GM21529 (cell line): Measurements from ENCODE around the gene ADGRG1.
"Not testable (repeated sequence)": the region's sequence is repeated elsewhere in the genome, so short reads cannot be mapped to it uniquely, and the experiment has no call there.

ENCODE experiments used
- ATAC-seq: cut with Tn5 transposase; IDR thresholded peaks from one replicate; pipeline ENCODE4 v1.9.1; 2021; ENCODE audit not compliant: unreplicated experiment

Gene ADGRG1

GRCh38 chr16:57628008-57628781, at the start of gene ADGRG1:
Gene ADGRG1 (plus strand): TSS chr16:57628630. CDS start chr16:57650288, 21,658 bp downstream.
- ATAC-seq: no peak

GRCh38 chr16:57579361-57579665, 49.1 kb upstream of the ADGRG1 start:
- no peak for ATAC-seq

DNA sequence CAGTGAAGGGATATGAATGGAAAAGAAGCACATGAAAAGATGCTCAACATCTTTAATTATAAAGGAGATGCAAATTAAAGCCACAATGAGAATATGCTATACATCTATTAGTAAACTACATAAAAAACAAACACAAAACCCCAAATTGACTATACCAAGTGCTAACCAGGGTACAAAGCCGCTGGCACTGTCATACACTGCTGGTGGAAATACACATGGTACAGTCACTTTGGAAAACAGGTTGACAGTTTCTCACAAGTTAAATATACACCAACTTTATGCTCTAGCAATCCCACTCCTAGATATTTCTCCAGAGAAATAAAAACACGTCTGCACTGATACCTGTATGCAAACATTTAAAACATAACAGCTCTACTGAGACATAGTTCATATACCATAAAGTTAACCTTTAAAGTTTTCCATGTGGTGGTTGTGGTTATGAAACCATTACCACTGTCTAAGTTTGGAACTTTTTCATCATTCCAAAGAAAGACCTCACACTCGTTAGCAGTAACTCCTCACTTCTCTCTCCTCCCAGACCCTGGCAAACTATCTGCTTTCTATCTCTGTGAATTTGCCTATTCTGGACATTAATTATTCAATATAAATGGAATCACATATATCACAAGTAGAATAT, 43.3 kb upstream of the ADGRG1 start:
- ATAC-seq: no peak

GRCh38 chr16:57588831-57589230, 39.6 kb upstream of the ADGRG1 start:
- ATAC-seq: no peak

GRCh38 chr16:57589374-57589773, 39.1 kb upstream of the ADGRG1 start:
- no peak for ATAC-seq

GRCh38 chr16:57590654-57591085, 37.8 kb upstream of the ADGRG1 start:
- ATAC-seq: no peak

DNA sequence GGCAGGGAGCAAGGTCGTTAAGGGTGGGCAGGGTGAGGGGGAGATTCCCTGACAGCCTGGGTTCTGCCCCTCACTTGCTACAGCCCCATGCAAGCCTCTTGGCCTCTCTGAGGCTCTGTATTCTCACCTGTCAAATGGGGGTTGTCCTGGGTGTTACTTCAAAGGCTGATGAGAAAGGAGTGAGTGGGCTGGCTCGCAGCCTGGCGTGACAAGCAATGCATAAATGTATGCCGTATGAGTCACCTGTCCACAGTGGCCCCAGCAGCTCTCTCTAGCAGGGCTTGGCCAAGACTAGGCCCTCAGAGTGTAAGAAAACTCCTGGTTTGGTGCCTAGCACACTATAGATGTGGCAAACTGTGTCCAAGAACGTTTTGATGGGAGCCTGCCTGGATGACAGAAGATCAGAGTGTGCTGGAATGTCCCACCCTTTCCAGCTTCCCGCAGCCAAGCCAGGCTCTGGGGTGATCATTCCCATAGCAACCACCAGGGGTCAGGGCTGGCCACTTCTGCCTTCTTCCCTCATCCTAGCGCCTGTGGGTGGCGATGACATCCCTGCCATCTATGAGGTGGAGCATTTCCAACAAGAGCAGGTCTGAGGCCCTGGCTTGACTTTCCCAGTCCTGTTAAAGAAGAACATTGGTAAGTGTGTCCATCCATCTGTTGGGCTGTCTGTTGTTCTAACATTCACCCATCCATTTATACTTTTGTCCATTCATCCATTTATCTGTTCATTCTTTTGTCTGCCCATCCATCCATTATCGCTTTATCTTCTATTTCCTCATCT, 37.2 kb upstream of the ADGRG1 start:
- ATAC-seq: peak; percentile 77

DNA sequence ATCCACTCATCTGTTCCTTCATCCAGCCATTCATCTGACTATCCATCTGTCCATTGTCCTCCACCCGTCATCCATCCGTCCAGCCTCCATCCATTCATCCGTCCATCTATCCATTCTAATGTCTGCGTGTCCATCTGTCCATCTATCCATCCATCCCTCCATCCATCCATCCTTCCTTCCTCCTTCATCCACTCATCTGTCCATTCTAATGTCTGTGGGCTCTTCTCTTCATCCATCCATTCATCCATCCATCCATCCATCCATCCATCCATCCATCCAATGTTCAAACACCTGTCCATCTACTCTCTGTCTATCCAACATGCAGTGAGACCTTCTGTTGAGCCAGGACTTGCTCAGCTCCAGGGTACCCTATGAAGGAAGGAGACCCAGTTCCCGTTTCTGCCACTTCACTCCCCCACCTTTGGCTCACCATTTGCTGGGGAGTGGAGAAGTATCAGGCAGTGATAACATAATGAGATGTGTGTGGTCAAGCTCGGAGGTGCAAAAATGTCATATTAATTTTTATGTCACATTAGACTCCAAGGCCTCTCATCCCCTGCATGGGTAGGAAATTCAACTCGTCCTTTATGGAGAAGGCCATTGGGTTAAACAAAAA, 36.5 kb upstream of the ADGRG1 start:
- ATAC-seq: no peak

DNA sequence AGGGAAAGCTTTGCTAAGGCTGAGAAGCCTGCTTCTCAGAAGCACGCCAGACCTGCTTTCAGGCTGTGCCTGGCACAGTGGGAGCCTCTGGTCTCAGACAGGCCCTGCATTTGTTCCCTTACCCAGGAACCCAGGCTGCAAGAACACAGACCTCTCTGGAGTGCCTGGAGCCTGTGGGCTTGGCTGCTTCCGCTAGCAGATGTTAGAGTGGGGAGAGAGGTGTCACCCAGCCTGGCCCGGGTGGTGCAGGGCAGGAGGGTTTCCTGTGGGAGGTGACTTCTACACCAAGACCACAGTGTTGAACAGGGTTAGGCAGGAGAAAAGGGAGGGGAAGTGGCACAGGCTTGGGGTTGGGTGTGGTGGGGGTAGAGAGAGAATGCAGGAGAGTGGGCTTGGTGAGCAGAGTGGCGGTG, 35.8 kb upstream of the ADGRG1 start:
- ATAC-seq: no peak

DNA sequence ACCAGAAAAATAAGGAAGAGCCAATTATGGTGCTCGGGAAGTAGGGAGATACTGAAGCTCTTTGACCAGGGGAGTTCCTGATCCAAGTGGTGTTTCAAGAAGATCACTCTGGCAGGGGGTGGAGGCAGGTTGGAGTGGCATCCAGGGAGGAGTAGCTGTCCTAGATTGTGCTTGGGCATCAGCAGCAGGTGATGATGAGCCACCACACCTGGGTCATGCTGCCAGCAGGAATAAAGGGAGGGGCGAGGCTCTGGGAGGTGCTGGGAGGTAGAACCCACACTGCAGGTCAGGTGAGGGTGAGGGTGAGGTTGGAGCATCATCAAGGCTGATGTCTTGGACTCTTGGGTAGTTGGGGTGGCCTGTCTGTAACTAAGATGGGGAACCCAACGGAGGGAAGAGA, 35.4 kb upstream of the ADGRG1 start:
- no peak for ATAC-seq

DNA sequence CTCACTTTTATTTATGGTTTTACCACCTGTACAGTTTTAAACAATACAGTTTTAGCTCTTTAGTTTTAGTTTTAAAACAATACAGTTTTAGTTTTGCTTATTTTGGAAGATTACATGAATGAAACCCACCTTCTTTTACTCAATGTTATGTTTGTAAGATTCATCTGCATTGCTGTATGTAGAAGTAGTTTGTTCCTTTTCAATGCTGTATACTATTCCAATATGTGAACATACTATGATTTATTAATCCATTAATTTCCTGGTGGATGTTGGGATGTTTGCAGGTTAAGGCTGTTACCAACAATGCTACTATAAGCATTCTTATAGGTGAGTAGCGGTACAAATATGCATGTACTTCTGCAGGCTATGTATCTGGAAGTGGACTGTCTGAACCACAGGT, 34.4 kb upstream of the ADGRG1 start:
- no peak for ATAC-seq

DNA sequence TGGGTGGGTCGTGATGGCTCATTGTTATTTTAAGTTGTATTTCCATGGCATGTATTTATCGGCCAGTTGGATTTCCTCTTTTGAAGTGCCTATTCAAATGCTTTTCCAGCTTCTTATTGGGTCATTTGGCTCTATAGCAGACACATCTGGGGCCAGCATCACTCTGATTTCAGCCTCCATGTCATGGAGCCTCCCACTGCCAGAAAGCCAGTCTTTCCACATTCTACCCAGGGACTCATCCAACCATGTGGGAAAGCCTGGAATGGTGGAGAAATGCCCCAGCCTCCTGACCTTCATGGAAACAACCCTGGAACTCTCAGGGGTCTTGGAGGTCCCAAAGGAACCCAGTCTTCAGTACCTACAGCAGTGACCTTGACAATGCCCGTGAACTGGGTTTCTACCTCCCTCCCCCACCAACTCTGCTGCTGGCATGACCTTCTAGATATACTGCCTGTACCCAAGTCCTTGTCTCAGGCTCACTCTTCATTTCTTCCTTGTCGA, 33.8 kb upstream of the ADGRG1 start:
- ATAC-seq: no peak

- ATAC-seq: not testable (repeated sequence)
Observed at GRCh38 chr16:57596234-57596633, 32.2 kb upstream of the ADGRG1 start.

DNA sequence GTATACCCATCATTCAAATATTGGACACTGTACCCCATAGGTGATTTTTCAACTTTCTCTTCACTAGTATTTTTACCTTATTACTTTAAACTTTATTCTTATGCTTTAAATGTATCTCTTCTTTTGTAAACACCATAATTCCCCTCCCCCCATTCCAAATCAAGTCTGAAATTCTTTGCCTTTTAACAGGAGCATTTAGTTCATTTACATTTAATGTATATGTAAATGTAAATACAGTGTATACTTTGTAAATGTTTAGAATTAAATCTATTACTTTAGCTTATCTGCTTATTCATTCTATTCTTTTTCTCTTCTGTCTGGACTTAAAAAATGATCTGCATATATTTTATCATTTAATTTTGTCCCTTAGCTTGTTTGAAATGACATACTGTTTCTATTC, 30.0 kb upstream of the ADGRG1 start:
- ATAC-seq: no peak

DNA sequence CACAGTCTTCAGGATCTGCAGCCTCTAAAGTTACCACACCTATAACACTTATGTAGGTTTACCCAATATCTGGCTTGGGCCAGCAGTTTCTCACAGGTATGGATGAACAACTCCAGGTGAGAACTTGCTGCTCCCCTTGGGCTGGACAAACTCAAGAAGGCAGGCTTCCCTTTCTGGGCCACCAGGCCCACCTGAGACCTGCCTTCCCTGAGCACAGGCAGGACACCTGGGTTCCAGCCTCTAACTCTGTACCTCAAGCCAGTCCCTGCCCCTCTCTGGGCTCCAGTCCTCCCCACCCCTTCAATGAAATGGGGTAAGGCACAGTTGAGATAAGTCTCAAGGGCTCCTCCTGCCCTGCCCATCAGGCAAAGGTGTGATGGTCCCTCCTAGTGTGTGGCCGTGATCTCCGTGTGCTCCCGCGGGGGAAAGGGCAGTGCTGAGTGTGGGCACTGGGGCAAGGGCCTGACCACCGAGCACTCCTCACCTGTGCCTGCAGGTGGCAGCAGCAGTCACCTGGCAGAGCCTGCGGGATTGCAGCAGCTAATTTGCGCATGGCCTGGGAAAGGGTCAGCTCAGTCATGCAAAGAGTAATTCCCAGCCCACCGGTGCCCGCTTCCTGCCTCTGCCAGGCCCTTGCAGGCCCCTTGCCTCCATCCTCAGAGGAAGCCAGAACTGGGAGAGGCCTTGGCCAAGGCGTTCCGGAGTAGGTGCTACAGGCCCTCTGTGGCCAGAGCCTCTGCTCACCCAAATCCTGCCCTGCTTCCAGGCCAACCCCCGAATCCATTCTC, 28.2 kb upstream of the ADGRG1 start:
- ATAC-seq: peak; percentile 41

- no peak for ATAC-seq
Observed at GRCh38 chr16:57600952-57601580, 27.4 kb upstream of the ADGRG1 start.

- ATAC-seq: peak; percentile 85
Observed at GRCh38 chr16:57601801-57602478, 26.5 kb upstream of the ADGRG1 start.

DNA sequence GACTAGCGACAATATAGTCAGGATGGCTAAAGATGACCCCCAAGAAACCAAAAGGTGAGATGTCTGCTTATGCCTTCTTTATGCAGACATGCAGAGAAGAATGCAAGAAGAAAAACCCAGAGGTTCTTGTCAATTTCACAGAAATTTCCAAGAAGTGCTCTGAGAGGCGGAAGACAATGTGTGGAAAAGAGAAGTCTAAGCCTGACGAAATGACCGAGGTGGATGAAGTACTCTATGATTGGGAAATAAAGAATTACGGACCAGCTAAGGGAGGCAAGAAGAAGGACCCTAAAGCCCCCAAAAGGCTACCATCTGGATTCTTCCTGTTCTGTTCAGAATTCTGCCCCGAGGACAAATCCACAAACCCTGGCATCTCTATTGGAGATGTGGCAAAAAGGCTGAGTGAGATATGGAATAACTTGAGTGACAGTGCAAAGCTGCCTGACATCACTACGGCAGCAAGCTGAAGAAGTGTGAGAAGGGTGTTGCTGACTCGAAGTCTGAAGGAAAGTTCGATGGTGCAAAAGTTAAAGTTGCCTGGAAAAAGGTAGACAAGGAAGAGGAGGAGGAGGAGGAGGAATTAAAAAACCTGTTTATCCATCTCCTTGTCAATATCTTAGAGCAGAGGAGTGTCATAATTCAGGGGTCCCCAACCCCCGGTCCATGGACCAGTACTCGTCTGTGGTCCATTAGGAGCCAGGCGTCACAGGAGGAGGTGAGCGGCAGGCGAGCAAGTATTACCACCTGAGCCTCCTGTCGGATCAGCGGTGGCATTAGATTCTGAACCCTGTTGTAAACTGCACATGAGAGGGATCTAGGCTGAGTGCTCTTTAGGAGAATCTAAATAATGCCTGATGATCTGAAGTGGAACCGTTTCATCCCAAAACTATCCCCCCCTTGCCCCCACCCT, 25.1 kb upstream of the ADGRG1 start:
- no peak for ATAC-seq
